Calu3 (cell line): ENCODE results near the gene LPAR1. TPM values are rescaled to one million over a fixed set of nuclear protein-coding genes. Genes with fewer than 3 reads are reported as not detected.

Experiments used
- BruUV-seq: library from RNA; stranded (reverse); fragments of 400-500 nt; replicated peaks from 2 replicates; lab custom pipeline; 2021; lab: Mats Ljungman, UMichigan
- CTCF ChIA-PET: fragments of 300-600 bp; sonication (Branson Sonifier 250); formaldehyde crosslinking; loops from one replicate; lab custom pipeline; 2022; ENCODE audit warnings: antibody characterized with exemption; lab: Charles Lee
- DNase-seq: peaks from one replicate; pipeline ENCODE4 v3.0.0; 2022
- H3K27ac Mint-ChIP-seq: one replicate; pipeline ENCODE4 v1.8.0; 2022; ENCODE audit warnings: mixed read lengths; ENCODE audit not compliant: unreplicated experiment
- H3K27me3 Mint-ChIP-seq: one replicate; pipeline ENCODE4 v1.8.0; 2022; ENCODE audit warnings: mixed read lengths; ENCODE audit not compliant: unreplicated experiment
- H3K36me3 Mint-ChIP-seq: one replicate; pipeline ENCODE4 v1.8.0; 2022; ENCODE audit warnings: mild to moderate bottlenecking, moderate library complexity, mixed read lengths; ENCODE audit not compliant: insufficient read depth, unreplicated experiment
- H3K4me1 Mint-ChIP-seq: one replicate; pipeline ENCODE4 v1.8.0; 2022; ENCODE audit warnings: mild to moderate bottlenecking, low read depth, mixed read lengths; ENCODE audit not compliant: unreplicated experiment
- H3K4me3 Mint-ChIP-seq: one replicate; pipeline ENCODE4 v1.8.0; 2022; ENCODE audit warnings: mild to moderate bottlenecking, low read depth, moderate library complexity, mixed read lengths; ENCODE audit not compliant: unreplicated experiment
- H3K9me3 Mint-ChIP-seq: one replicate; pipeline ENCODE4 v1.8.0; 2022; ENCODE audit warnings: low read depth, mixed read lengths; ENCODE audit not compliant: unreplicated experiment
- intact Hi-C: fragments of 100-400 bp; cut with micrococcal nuclease; formaldehyde crosslinking; loops from one replicate; pipeline ENCODE4 v1.10.0; 2022; ENCODE audit not compliant: unreplicated experiment
- total RNA-seq: library from RNA; stranded (reverse); gene quantifications from 2 replicates; pipeline ENCODE4 v1.2.3, GENCODE V29; 2022
- TF ChIP-seq, protein P1 (sequence below): fragments of 200-600 bp; IDR thresholded peaks from one replicate; pipeline ENCODE4 v1.8.0; 2022; ENCODE audit warnings: antibody characterized with exemption; ENCODE audit not compliant: unreplicated experiment

The LPAR1 gene
- total RNA-seq, 1 experiment from 2014 or later: 6.3 TPM

DNA sequence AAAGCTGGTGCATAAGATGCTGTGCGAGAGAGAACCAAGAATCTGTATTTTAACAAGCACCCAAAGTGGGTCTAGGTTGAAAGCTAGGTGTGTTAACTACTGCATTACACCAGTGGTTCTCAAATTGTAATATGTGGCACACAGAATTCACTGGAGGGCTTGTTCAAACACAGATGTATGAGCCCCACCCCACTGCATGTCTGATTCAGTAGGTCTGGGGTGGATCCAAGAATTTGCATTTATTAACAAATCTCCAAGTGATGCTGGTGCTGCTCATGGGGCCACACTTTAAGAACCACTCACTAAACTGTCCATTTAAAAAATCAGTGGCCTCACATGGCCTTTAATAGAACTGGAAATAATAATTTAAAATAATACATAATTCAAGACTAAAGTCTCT lies 40.4 kb downstream of the LPAR1 start:
- no peaks in the 10 kb centered on the region for H3K27me3 Mint-ChIP-seq
- no peaks in the 10 kb centered on the region for H3K4me1 Mint-ChIP-seq
- no peak for DNase-seq
- H3K9me3 Mint-ChIP-seq: no peaks in the 10 kb centered on the region
- intact Hi-C loops: no loop called here
- CTCF ChIA-PET: no interaction called here
- no peaks in the 10 kb centered on the region for H3K36me3 Mint-ChIP-seq
- no TSS peak for BruUV-seq
- TF ChIP-seq, protein P1, sequence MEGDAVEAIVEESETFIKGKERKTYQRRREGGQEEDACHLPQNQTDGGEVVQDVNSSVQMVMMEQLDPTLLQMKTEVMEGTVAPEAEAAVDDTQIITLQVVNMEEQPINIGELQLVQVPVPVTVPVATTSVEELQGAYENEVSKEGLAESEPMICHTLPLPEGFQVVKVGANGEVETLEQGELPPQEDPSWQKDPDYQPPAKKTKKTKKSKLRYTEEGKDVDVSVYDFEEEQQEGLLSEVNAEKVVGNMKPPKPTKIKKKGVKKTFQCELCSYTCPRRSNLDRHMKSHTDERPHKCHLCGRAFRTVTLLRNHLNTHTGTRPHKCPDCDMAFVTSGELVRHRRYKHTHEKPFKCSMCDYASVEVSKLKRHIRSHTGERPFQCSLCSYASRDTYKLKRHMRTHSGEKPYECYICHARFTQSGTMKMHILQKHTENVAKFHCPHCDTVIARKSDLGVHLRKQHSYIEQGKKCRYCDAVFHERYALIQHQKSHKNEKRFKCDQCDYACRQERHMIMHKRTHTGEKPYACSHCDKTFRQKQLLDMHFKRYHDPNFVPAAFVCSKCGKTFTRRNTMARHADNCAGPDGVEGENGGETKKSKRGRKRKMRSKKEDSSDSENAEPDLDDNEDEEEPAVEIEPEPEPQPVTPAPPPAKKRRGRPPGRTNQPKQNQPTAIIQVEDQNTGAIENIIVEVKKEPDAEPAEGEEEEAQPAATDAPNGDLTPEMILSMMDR: no peak
- H3K27ac Mint-ChIP-seq: no peak overlapping the region
- no peak overlapping the region for H3K4me3 Mint-ChIP-seq

DNA sequence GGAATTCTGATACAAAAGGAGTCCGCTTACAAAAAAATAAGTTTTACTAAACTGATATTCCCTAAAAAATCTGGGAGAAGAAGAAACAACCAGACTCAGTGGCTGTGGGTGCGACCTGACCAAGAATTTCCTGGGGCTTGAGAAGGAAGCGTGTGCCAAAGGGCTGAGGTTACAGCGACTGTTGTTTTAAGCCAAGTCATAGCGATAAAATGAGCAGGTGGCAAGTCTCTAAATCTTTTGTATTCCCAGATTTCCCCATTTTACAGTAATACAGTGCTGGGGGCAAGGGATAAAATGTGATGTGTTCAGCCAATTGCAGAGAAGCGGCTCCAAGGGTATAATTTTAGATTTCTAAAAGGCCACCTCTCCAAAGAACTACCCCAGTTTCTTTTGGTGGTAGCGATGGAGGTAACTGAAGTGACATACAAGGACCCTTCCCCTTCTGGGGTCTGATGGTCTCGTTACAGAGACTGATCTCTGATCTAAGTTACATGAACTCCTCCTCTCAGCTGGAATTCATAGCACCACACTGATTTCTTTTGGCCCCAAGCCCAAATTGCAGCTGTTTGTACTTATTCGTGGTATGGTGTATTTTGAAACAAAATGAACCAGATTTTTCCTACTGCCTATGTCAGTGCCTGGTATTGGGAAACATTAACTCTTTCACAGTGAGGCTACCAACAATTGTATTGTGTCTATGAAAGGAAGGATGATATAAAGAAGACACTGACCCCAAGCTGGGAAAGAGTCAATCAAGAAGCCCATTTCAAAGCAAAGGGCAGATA lies 41.6 kb downstream of the LPAR1 start:
- CTCF ChIA-PET: no interaction called here
- no peak for DNase-seq
- H3K4me1 Mint-ChIP-seq: no peaks in the 10 kb centered on the region
- no peaks in the 10 kb centered on the region for H3K9me3 Mint-ChIP-seq
- H3K27ac Mint-ChIP-seq: no peak overlapping the region
- TF ChIP-seq, protein P1: no peak
- no peaks in the 10 kb centered on the region for H3K36me3 Mint-ChIP-seq
- H3K4me3 Mint-ChIP-seq: no peak overlapping the region
- BruUV-seq: no TSS peak
- intact Hi-C loops: no loop called here
- H3K27me3 Mint-ChIP-seq: no peaks in the 10 kb centered on the region

DNA sequence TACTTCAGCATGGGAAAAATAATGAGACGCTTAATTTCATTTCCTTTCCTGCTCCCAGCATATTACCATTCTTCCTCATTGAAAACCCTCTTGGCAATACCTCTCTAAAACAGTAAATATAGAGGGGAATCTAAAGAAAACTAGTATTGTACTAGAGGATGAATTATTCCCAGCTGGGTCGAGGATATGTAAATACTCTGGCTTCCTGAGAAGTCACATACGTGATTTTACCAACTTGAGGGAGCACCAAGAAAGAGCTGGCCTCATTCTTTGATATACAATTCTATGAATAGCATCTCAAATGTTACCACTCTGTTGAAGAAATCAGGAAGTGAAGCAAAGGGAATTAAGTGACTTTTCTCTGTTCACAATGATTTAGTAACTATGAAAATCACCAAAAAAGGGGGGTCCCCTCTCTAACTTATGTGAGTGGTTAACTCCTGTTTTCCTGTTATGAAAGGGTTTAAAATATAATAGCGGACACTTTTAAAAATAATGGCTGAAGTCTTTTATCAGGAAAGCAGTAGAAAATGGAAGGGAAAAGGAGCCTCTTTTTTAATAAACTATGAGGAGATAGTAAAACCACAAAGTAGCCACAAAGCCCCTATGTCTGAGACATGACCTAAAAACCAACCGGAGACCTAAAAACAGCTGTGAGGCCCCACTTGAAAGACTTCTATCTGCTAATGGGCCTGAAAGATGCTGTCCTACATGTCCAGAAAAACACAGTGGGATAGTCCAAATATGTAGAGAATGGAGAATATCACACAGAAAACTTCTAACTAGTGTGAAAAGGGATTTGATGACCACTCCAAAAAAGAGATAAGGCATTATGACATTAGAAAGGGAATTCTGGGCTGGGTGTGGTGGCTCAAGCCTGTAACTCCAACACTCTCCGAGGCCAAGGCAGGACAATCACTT lies 42.6 kb downstream of the LPAR1 start:
- H3K27me3 Mint-ChIP-seq: no peaks in the 10 kb centered on the region
- H3K36me3 Mint-ChIP-seq: no peaks in the 10 kb centered on the region
- no peak overlapping the region for H3K27ac Mint-ChIP-seq
- TF ChIP-seq, protein P1: no peak
- CTCF ChIA-PET: no interaction called here
- H3K9me3 Mint-ChIP-seq: no peaks in the 10 kb centered on the region
- H3K4me3 Mint-ChIP-seq: no peak overlapping the region
- no peaks in the 10 kb centered on the region for H3K4me1 Mint-ChIP-seq
- no peak for DNase-seq
- BruUV-seq: no TSS peak
- intact Hi-C loops: no loop called here

DNA sequence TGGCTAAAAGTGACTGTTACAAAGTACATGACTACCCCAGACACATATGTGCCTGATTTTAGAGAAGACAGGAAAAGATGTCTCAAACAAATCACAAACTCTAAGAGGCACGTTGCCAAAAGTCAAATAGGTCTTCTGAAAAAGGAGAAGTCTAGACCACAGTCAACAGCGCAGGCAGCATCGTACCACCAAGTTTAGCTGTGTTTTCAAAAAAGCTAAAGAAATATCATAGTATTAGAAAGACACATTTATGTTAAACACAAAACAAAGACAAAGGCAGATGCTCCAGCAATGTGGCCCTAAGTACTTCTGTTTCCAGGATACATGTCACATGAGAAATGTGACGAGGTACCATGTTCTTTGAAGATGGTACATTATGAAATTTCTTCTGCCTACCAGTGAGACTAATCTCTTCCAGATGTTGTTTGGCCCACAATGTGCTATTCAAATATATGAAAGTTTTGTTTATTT lies 43.5 kb downstream of the LPAR1 start:
- no peaks in the 10 kb centered on the region for H3K4me1 Mint-ChIP-seq
- no TSS peak for BruUV-seq
- no peak overlapping the region for H3K4me3 Mint-ChIP-seq
- H3K9me3 Mint-ChIP-seq: no peaks in the 10 kb centered on the region
- CTCF ChIA-PET: no interaction called here
- no peaks in the 10 kb centered on the region for H3K36me3 Mint-ChIP-seq
- H3K27me3 Mint-ChIP-seq: no peaks in the 10 kb centered on the region
- TF ChIP-seq, protein P1: no peak
- no peak for DNase-seq
- H3K27ac Mint-ChIP-seq: no peak overlapping the region
- intact Hi-C loops: no loop called here
